Testis (tissue), 2 donors: ENCODE data around the gene RAB8A.

Experiments
- POLR2A ChIP-seq: fragments of 450-650 bp; IDR thresholded peaks from one replicate; pipeline ENCODE4 v1.6.1; 2017; ENCODE audit warnings: antibody characterized with exemption, mild to moderate bottlenecking, moderate library complexity
- TF ChIP-seq, protein P1 (sequence below), 3 experiments: fragments of 450-650 bp in 2 of 3; fragments of 200-600 bp in 1 of 3; sonication (generic) in 1 of 3; IDR thresholded peaks; one replicate each; pipeline ENCODE4 v1.5.1; 2016 to 2019; ENCODE audit warnings: antibody characterized with exemption in 3 of 3, mild to moderate bottlenecking in 2 of 3, moderate library complexity in 1 of 3

DNA sequence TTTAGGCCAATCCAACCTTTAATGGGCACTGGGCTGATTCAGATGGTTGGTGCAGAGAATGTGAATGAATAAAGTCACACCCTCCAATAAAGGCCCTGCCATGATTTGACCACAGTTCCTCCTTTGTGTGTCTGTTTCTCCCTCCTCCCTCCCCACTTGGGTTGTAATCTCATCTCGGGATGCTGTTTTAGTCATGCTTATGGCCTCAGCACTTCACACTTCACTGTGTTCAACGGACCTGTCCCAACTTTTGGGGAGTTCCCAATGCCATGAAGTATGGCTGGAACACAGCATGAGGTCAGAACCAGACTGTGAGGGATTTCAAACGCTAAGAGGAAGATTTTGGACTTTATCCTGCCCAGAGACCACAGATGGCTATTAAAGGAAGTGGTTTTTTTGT lies 5.6 kb upstream of the RAB8A start:
- TF ChIP-seq, protein P1, sequence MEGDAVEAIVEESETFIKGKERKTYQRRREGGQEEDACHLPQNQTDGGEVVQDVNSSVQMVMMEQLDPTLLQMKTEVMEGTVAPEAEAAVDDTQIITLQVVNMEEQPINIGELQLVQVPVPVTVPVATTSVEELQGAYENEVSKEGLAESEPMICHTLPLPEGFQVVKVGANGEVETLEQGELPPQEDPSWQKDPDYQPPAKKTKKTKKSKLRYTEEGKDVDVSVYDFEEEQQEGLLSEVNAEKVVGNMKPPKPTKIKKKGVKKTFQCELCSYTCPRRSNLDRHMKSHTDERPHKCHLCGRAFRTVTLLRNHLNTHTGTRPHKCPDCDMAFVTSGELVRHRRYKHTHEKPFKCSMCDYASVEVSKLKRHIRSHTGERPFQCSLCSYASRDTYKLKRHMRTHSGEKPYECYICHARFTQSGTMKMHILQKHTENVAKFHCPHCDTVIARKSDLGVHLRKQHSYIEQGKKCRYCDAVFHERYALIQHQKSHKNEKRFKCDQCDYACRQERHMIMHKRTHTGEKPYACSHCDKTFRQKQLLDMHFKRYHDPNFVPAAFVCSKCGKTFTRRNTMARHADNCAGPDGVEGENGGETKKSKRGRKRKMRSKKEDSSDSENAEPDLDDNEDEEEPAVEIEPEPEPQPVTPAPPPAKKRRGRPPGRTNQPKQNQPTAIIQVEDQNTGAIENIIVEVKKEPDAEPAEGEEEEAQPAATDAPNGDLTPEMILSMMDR (IDR thresholded peaks at IDR 0.05) = no peak
- no peak for TF ChIP-seq POLR2A
